ENCODE data around the gene SPSB2.

GRCh38 chr12:6884539-6884938 is 11.4 kb upstream of the SPSB2 start:
- TF ChIP-seq CTCF (IDR thresholded peaks at IDR 0.05) (no peak), ZBTB33 (IDR thresholded peaks at IDR 0.05; ENCODE audit: borderline replicate concordance, low read depth) (no peak), MAX (IDR thresholded peaks at IDR 0.05; ENCODE audit: low read depth) (no peak), GABPA (IDR thresholded peaks at IDR 0.05; ENCODE audit: low read depth) (no peak), FOXJ3 (CRISPR knock-in tag; IDR thresholded peaks at IDR 0.05) (no peak), REST (IDR thresholded peaks at IDR 0.05; ENCODE audit: low read depth, low read length) (no peak)

Data from SK-N-SH (cell line).